GM21423 (cell line): ENCODE data around the gene RND2.

Experiments
- ATAC-seq: cut with Tn5 transposase; IDR thresholded peaks from one replicate; pipeline ENCODE4 v1.9.1; 2021; ENCODE audit warnings: mild to moderate bottlenecking, moderate library complexity; ENCODE audit not compliant: unreplicated experiment

Gene RND2

GRCh38 chr17:43003542-43004172, 21.4 kb upstream of the RND2 start:
- ATAC-seq, result no peak

- ATAC-seq, result no peak
Observed at GRCh38 chr17:43006639-43007551, 18.1 kb upstream of the RND2 start, which contains the start of gene IFI35. Gene IFI35 (plus strand): TSS chr17:43006784. CDS start chr17:43006948, 164 bp downstream.

- ATAC-seq, result no peak
Observed at GRCh38 chr17:43010667-43011308, 14.2 kb upstream of the RND2 start.

GRCh38 chr17:43011728-43012472, 13.1 kb upstream of the RND2 start:
- no peak for ATAC-seq

- ATAC-seq, result no peak
Observed at GRCh38 chr17:43013296-43013695, 11.7 kb upstream of the RND2 start.

- no peak for ATAC-seq
Observed at GRCh38 chr17:43014020-43014648, 10.9 kb upstream of the RND2 start.

- ATAC-seq, result no peak
Observed at GRCh38 chr17:43014649-43015542, 10.1 kb upstream of the RND2 start.

- ATAC-seq, result no peak
Observed at GRCh38 chr17:43015579-43015978, 9.5 kb upstream of the RND2 start.

GRCh38 chr17:43016216-43016615, 8.8 kb upstream of the RND2 start:
- ATAC-seq, result no peak

- no peak for ATAC-seq
Observed at GRCh38 chr17:43018008-43018853, 6.8 kb upstream of the RND2 start.

- ATAC-seq, result no peak
Observed at GRCh38 chr17:43018932-43019331, 6.1 kb upstream of the RND2 start.

- ATAC-seq, result no peak
Observed at GRCh38 chr17:43019418-43019817, 5.6 kb upstream of the RND2 start.

GRCh38 chr17:43020030-43020621, 4.9 kb upstream of the RND2 start:
- ATAC-seq, result no peak

- no peak for ATAC-seq
Observed at GRCh38 chr17:43020789-43021740, 4.0 kb upstream of the RND2 start.

- peak; percentile 36 for ATAC-seq
Observed at GRCh38 chr17:43021741-43022512, 3.1 kb upstream of the RND2 start, which contains the start of gene VAT1. Gene VAT1 (minus strand): TSS chr17:43022385. CDS start chr17:43022322, 63 bp downstream.

- ATAC-seq, result no peak
Observed at GRCh38 chr17:43025290-43025657, 243 bp downstream of the RND2 start.
